Breast epithelium (tissue), 3 donors: ENCODE results near the gene BRIP1.

Experiments
- POLR2A ChIP-seq: fragments of 450-650 bp; IDR thresholded peaks from one replicate; pipeline ENCODE4 v1.6.1; 2016; ENCODE audit warnings: antibody characterized with exemption, mild to moderate bottlenecking, moderate library complexity
- TF ChIP-seq, protein P1 (sequence below), 3 donors: fragments of 450-650 bp; IDR thresholded peaks; one replicate each; pipeline ENCODE4 v1.5.1; 2016 to 2017; ENCODE audit warnings: antibody characterized with exemption in 3 of 3, mild to moderate bottlenecking in 3 of 3, moderate library complexity in 3 of 3

DNA sequence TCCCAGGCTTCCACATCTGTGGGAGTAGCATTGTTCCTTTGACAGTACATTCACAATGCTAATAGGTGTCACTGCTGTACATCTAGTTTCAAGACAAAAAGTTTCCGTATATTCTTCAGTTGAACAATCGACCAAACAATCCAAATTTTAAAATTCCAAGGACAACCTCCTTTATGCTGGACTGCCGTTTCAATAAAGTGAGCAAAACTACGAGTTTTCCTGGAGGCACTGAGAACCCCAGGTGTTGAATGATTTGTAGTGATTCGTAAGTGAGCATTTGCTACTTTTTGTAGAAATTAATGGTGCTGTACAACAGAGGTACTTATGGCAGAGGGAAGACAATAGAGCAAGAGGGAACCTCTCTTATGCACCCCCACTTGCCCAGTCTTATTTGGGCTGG lies 201.1 kb downstream of the BRIP1 start:
- TF ChIP-seq, protein P1, sequence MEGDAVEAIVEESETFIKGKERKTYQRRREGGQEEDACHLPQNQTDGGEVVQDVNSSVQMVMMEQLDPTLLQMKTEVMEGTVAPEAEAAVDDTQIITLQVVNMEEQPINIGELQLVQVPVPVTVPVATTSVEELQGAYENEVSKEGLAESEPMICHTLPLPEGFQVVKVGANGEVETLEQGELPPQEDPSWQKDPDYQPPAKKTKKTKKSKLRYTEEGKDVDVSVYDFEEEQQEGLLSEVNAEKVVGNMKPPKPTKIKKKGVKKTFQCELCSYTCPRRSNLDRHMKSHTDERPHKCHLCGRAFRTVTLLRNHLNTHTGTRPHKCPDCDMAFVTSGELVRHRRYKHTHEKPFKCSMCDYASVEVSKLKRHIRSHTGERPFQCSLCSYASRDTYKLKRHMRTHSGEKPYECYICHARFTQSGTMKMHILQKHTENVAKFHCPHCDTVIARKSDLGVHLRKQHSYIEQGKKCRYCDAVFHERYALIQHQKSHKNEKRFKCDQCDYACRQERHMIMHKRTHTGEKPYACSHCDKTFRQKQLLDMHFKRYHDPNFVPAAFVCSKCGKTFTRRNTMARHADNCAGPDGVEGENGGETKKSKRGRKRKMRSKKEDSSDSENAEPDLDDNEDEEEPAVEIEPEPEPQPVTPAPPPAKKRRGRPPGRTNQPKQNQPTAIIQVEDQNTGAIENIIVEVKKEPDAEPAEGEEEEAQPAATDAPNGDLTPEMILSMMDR (IDR thresholded peaks at IDR 0.05) = no peak
- no peak for TF ChIP-seq POLR2A
